DND-41 (cell line): ENCODE results near the gene DCTD.

Experiments used
- CTCF ChIP-seq: IDR thresholded peaks from 2 replicates; pipeline ENCODE4 v1.5.1; 2012; ENCODE audit warnings: borderline replicate concordance, low read length, moderate library complexity, mild to moderate bottlenecking; ENCODE audit not compliant: poor library complexity, severe bottlenecking; ENCODE audit errors: extremely low read depth
- EZH2 ChIP-seq: IDR thresholded peaks from 3 replicates; pipeline ENCODE4 v1.6.1; 2012; ENCODE audit warnings: borderline replicate concordance, low read depth, mild to moderate bottlenecking, moderate library complexity, low read length, inconsistent platforms; ENCODE audit not compliant: severe bottlenecking

- TF ChIP-seq CTCF (no peak), EZH2 (no peak)
Observed at GRCh38 chr4:182862921-182863320, 54.3 kb downstream of the DCTD start.
